Erythroblast (primary cell): ENCODE results near the gene TRIO.

Experiments used
- GATA1 ChIP-seq: IDR thresholded peaks from 2 replicates; pipeline ENCODE4 v1.6.1; 2011; ENCODE audit warnings: low read depth, mild to moderate bottlenecking, control low read depth, low read length, moderate library complexity
- POLR2A ChIP-seq: IDR thresholded peaks from 2 replicates; pipeline ENCODE4 v1.6.1; 2011; ENCODE audit warnings: mild to moderate bottlenecking, low read length

- no peak for TF ChIP-seq POLR2A
- no peak for TF ChIP-seq GATA1
These were observed 264.6 kb downstream of the TRIO start for GRCh38 chr5:14407746-14408175.
